Measurements from ENCODE around the gene CAPN9. TPM values are rescaled to one million over a fixed set of nuclear protein-coding genes. Genes with fewer than 3 reads are reported as not detected.

Gene CAPN9
- total RNA-seq, 1 experiment from 2014 or later = not detected

DNA sequence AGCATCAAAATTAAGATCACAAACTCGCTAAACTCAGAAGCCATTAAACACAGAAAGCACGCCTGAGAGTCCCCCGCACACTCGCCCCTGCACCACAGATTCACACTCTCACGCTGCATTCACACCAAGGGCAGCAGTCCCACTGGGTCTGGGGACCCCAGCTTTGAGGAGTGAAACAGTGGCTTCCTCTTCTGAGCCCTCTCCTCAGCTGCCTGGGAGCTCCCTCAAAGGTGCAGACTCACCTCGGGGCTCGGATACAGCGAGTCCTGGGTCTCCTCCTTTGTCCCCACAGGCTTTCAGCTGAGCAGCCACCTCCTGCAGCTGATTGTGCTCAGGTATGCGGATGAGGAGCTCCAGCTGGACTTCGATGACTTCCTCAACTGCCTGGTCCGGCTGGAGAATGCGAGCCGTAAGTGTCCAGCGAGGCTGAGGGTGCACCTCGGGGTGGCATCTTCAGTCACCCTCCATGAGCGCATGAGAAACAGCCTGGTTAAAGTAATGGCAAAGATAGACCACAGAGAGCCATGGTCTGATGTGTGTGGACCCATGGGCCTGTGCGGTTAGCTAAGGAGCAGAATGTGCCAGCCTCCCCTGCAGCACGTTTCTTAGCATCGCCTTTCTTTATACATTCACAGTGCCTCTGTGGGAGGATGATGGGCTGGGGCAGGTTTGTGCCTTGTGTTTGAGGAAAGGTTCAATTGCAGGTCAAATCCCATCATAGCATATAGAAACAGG is 47.9 kb downstream of the CAPN9 start:
- DNase-seq (ENCODE audit: low read depth) = no peak

- no peak for DNase-seq (ENCODE audit: low read depth)
Measured at GRCh38 chr1:230796626-230797025, 49.4 kb downstream of the CAPN9 start.

DNA sequence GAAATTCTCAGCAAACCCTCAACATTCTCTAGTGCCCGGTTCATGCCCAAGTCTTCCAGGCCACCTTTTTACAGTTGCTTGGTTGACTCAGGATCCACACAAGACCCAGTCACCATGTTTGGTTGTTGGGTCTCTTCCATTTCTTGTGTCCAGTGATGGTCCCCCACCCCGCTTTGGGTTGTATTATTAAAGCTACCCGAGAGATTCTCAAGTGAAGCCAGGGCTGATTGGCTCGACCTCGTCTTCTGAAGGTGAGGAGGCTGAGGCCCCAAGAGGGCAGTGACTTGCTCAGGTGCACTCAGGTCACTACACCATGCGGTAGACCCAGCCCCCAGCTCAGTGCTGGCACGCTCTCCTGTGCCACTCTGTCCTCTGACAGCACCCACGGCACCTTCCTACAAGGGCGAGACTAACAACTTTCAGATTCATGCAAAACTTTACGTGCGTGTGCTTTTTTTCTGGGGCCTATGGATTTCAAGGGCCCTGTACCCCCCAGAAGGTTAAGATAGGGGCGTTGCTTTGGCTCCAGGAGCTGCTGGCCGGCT is 50.3 kb downstream of the CAPN9 start:
- DNase-seq (ENCODE audit: low read depth) = no peak

- peak; percentile 49 for DNase-seq (ENCODE audit: low read depth)
Measured at GRCh38 chr1:230797942-230798365, 50.8 kb downstream of the CAPN9 start.

GRCh38 chr1:230798491-230798890 is 51.3 kb downstream of the CAPN9 start:
- DNase-seq (ENCODE audit: low read depth) = no peak

DNA sequence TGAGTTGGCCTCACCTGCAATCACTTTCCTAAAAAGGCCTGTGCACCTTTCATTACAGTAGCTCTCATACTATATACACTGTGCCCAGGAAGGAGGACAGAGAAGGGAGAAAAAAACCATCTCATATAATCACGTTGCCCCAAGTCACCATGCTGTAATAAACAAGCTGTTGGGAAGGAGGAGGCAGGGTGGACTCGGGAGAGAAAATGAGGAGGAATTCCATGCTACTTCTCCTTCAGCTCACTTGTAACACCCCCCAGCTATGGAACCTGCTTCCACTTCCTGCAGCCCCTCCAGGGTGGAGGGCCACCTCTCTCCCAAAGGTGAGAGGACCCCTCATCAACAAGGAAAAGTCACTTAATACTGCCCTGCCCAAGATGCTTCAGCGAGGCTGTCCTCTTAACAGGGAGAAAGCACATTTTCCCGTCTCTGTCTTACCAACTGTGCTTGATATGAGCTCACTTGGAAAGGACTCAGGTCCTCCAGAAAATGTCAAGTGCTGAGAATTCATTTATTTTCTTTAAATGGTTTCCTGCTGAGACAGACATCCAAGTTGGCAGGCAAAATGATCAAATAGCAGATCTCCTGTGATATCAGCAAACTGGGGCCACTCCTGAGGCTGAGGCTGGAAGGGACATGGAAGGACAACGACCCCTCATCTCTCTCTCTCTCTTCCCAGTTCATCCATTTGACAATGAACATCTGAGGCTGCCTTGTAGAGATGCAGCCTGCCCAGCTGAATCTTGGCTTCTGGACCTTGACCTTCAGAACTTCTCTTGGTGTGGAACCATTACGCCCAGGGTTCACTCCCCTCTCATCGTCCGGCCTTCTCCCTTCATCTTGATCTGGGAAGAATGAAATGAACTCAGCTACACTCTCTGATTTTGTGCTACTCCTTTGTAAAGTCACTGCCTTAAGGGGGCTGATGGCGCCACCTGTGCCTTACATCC is 54.0 kb downstream of the CAPN9 start:
- DNase-seq (ENCODE audit: low read depth) = no peak

DNA sequence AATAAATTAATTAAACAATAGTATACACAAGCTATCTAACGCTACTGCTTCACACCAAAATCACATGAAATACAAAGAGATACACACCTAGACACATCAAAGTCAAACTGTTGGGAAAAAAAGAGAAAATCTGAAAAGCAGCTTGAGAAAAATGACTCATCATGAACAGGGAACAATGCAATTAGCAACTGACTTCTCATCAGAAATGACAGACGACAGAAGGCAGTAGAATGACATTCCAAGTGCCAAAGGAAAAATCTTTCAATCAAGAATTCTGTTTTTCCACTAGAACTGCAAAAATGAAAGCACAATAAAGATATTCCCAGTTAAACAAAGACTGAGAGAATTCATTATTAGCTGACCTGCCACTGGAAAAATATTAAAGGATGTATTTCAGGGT is 57.2 kb downstream of the CAPN9 start:
- no peak for DNase-seq (ENCODE audit: low read depth)

DNA sequence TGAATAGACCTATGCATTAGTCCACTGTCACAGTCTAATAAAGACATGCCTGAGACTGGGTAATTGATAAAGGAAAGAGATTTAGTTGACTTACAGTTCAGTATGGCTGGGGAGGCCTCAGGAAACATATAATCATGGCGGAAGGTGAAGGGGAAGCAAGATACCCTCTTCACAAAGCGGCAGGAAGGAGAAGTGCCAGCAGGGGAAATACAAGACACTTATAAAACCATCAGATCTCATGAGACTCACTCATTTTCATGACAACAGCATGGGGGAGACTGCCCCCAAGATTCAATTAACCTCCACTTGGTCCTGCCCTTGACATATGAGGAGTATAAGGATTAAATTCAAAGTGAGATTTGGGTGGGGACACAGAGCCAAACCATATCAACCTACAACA is 59.4 kb downstream of the CAPN9 start:
- no peak for DNase-seq (ENCODE audit: low read depth)

DNA sequence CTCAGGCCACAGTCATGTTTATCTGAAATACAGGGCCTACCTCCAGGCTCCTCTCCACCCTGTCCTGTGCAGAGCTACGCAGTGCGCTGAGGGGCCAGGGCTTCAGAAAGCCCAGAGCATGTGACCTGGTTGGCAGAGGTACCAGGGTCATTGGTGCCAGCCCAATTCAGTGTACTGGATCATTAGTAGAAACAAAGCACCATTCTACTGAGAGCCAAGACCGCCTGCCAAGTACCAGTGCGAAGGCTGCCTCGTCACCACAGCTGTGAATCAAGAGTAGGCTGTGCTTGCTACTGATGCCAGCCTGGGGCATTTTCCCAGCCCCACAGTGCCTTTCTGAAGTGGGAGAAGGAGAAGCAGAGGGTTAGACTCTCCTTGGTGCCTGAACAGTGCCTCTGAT is 59.8 kb downstream of the CAPN9 start:
- no peak for DNase-seq (ENCODE audit: low read depth)

DNA sequence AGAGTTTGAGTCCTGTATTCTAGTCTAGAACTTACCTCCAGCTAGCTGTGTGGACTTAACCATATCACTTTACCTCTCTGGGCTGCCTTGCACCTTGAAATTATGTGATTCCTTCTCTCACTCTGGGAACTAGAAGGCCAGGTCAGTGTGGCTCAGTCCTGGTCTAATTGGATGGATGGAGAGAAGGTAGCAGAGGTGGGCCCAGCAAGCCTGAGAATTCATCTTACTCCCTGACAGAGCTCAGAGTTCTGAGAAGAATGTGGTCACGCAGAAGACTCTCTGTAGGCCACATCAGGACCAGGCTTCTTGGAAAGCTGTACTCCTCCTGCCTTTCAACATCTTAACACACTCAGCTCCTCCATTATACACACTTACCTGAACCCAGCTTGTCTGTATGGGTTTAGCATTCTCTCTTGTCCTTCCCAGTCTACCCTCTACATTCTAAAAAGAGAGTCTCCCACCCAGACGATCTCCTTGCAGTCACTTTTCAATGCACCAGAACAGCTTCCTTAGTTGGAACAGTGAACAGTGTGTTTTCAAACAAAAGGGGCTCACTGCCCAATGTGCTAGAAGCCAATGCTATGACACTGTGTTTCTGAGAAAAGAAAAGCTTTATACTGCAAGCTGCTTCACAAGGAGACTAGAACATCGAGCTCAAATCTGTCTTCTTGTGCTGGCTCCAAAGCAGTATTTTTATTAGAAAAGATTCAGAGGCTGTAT is 60.5 kb downstream of the CAPN9 start:
- no peak for DNase-seq (ENCODE audit: low read depth)

GRCh38 chr1:230808281-230808872 is 61.2 kb downstream of the CAPN9 start:
- DNase-seq (ENCODE audit: low read depth) = no peak

- DNase-seq (ENCODE audit: low read depth) = no peak
Measured at GRCh38 chr1:230809256-230809990, 62.2 kb downstream of the CAPN9 start.

DNA sequence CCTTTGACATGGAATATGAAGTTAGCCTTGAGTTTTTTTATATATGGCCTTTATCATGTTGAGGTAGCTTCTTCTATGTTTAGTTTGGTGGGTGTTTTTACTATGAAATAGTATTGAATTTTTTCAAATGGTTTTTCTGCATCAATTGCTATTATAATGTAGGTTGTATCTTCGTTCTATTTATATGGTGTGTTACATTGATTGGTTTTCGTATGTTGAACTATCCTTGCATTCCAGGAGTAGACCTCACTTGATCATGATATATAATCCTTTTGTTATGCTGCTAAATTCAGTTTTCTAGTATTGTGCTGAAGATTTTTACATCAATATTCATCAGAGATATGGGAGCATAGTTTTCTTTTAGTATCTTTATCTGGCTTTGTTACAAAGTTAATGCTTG is 65.4 kb downstream of the CAPN9 start:
- no peak for DNase-seq (ENCODE audit: low read depth)

DNA sequence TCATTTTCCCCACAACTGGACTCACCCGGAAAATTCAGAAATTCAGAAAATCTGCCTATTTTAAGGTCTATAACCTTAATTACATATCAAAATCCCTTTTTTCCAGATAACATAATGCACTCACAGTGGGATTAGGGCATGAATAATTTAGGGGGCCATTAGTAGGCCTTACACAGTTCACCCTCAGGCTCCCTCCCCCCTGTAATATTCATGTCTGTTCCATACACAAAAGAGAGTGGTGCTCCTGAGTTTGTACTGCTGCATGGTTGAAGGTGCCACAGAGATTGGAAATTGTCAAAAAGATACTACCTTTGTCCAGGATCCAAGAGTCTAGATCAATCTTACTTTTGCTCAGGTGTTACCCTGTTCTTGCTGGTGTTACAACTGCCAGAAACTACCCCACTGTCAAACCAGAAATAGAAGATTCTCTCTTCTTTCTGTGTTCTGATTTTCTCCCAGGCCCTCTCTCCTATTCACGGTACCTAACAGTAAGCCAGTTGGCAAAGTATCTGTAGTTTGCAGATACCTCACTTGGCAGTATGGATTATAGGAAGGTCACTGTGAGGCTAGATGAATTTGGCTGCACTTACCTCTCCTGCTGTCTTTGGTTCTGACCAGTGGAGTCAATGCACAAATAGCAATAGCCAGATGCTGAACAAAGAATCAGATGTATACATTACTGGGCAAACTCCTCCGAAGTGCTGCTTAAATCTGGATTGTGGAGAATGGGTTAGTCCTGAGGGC is 67.9 kb downstream of the CAPN9 start:
- no peak for DNase-seq (ENCODE audit: low read depth)

- DNase-seq (ENCODE audit: low read depth) = no peak
Measured at GRCh38 chr1:230816018-230816417, 68.8 kb downstream of the CAPN9 start.

DNA sequence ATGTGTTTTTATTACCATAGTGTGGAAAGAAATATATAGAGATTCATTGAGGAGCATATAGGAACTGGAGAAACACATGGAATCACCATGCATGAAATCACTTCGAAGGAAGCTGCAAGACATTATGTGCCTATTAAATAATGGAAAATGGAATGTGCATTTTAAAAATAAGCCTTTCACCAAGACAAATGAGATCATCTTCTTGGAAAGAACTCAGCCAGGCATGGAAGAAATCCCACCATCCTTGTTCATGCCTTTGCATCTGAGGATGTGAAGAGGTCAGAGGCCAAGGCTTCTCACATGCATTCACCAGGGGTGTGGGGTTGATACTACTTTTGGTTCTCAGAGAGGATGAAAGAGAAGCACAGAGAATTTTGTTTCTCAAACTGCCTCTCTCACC is 71.2 kb downstream of the CAPN9 start:
- DNase-seq (ENCODE audit: low read depth) = no peak

- no peak for DNase-seq (ENCODE audit: low read depth)
Measured at GRCh38 chr1:230818901-230819300, 71.7 kb downstream of the CAPN9 start.

DNA sequence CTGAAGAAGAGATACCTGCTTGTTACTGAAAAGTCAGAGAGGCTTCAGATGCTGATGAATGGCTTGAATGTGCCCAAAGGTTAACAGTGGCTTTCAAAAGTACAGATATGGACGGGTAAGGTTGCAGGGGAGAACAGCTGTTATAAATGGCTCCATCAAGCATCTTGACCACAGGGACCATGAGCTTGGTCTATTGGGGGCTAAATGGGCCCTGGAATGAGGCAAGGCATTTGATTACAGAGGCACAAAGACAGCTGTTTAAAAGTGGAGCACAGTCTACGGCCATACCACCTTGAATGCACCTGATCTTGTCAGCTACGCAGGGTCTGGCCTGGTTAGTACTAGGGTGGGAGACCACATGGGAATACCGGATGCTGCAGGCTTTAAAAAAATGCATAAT is 72.8 kb downstream of the CAPN9 start:
- DNase-seq (ENCODE audit: low read depth) = no peak

GRCh38 chr1:230820568-230820967 is 73.4 kb downstream of the CAPN9 start:
- no peak for DNase-seq (ENCODE audit: low read depth)

- no peak for DNase-seq (ENCODE audit: low read depth)
Measured at GRCh38 chr1:230821346-230821745, 74.2 kb downstream of the CAPN9 start.
